A549 (cell line): Measurements from ENCODE around the gene NSMCE3.

ENCODE experiments used
- EP300 ChIP-seq, 2 experiments: fragments of >200 bp; sonication (Bioruptor Twin); formaldehyde crosslinking; IDR thresholded peaks; 2 replicates in 1 of 2; 3 replicates in 1 of 2; pipeline ENCODE4 v1.6.1; 2016 to 2017
- JUN ChIP-seq, 2 experiments: fragments of >200 bp; sonication (Bioruptor Twin); formaldehyde crosslinking; IDR thresholded peaks; 2 replicates in 1 of 2; 3 replicates in 1 of 2; pipeline ENCODE4 v1.6.1; 2016 to 2017
- POLR2A ChIP-seq: IDR thresholded peaks from 2 replicates; pipeline ENCODE4 v1.6.1; 2012; ENCODE audit warnings: mild to moderate bottlenecking, low read length
- RAD21 ChIP-seq, 2 experiments: fragments of >200 bp in 1 of 2; sonication (Bioruptor Twin) in 1 of 2; formaldehyde crosslinking in 1 of 2; IDR thresholded peaks in 1 of 2; conservative IDR thresholded peaks in 1 of 2; 2 replicates in 1 of 2; 3 replicates in 1 of 2; pipeline ENCODE4 v1.6.1; 2012 to 2018; ENCODE audit warnings: inconsistent platforms in 1 of 2
- SMC3 ChIP-seq: fragments of >200 bp; sonication (Bioruptor Twin); formaldehyde crosslinking; IDR thresholded peaks from 3 replicates; pipeline ENCODE4 v1.6.1; 2018; ENCODE audit warnings: inconsistent platforms
- TFCP2L1 ChIP-seq: fragments of 250-450 bp; sonication (Bioruptor Pico); IDR thresholded peaks from 2 replicates; pipeline ENCODE4 v1.5.0; 2021; ENCODE audit warnings: mild to moderate bottlenecking
- TF ChIP-seq, protein P1 (sequence below): fragments of >200 bp; sonication (Bioruptor Twin); formaldehyde crosslinking; IDR thresholded peaks from 3 replicates; pipeline ENCODE4 v1.5.1; 2016
- TF ChIP-seq, protein P2 (sequence below): fragments of 250-450 bp; sonication (Bioruptor Pico); IDR thresholded peaks from 2 replicates; pipeline ENCODE4 v1.5.0; 2021; ENCODE audit warnings: mild to moderate bottlenecking, moderate library complexity, borderline replicate concordance
- TF ChIP-seq, protein P3 (sequence below): fragments of 200-600 bp; sonication (generic); IDR thresholded peaks from 2 replicates; pipeline ENCODE4 v1.6.1; 2016; ENCODE audit warnings: antibody characterized with exemption, mild to moderate bottlenecking, moderate library complexity

DNA sequence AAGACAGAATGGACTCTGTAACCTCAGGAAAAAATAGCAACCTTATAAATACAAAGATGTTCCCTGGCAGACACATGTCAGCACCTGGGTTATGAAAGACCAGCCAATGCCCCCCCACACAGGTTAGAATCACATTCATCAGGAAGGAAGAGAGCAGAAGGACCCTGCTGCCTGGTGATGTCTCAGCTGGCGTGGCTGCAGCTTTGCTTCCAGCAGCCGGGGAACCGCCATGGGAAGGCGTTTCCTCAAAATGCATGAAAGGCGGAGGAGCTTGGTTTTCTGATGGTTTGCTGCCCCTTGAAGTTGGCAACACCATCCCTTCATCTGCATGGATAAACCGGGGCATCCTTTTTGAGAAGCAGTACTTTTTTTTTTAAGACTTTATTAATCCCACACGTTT lies 10.9 kb upstream of the NSMCE3 start:
- TF ChIP-seq, protein P1, sequence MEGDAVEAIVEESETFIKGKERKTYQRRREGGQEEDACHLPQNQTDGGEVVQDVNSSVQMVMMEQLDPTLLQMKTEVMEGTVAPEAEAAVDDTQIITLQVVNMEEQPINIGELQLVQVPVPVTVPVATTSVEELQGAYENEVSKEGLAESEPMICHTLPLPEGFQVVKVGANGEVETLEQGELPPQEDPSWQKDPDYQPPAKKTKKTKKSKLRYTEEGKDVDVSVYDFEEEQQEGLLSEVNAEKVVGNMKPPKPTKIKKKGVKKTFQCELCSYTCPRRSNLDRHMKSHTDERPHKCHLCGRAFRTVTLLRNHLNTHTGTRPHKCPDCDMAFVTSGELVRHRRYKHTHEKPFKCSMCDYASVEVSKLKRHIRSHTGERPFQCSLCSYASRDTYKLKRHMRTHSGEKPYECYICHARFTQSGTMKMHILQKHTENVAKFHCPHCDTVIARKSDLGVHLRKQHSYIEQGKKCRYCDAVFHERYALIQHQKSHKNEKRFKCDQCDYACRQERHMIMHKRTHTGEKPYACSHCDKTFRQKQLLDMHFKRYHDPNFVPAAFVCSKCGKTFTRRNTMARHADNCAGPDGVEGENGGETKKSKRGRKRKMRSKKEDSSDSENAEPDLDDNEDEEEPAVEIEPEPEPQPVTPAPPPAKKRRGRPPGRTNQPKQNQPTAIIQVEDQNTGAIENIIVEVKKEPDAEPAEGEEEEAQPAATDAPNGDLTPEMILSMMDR, result no peak
- TF ChIP-seq JUN (IDR thresholded peaks at IDR 0.05) (no peak), POLR2A (no peak), TFCP2L1 (CRISPR knock-in tag) (no peak), RAD21 (conservative IDR thresholded peaks at IDR 0.05 in 1 of 2, IDR thresholded peaks at IDR 0.05 in 1 of 2) (no peak), SMC3 (no peak), EP300 (IDR thresholded peaks at IDR 0.05) (no peak)
- TF ChIP-seq, protein P2, sequence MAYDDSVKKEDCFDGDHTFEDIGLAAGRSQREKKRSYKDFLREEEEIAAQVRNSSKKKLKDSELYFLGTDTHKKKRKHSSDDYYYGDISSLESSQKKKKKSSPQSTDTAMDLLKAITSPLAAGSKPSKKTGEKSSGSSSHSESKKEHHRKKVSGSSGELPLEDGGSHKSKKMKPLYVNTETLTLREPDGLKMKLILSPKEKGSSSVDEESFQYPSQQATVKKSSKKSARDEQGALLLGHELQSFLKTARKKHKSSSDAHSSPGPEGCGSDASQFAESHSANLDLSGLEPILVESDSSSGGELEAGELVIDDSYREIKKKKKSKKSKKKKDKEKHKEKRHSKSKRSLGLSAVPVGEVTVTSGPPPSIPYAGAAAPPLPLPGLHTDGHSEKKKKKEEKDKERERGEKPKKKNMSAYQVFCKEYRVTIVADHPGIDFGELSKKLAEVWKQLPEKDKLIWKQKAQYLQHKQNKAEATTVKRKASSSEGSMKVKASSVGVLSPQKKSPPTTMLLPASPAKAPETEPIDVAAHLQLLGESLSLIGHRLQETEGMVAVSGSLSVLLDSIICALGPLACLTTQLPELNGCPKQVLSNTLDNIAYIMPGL (CRISPR knock-in tag), result no peak
- TF ChIP-seq, protein P3, sequence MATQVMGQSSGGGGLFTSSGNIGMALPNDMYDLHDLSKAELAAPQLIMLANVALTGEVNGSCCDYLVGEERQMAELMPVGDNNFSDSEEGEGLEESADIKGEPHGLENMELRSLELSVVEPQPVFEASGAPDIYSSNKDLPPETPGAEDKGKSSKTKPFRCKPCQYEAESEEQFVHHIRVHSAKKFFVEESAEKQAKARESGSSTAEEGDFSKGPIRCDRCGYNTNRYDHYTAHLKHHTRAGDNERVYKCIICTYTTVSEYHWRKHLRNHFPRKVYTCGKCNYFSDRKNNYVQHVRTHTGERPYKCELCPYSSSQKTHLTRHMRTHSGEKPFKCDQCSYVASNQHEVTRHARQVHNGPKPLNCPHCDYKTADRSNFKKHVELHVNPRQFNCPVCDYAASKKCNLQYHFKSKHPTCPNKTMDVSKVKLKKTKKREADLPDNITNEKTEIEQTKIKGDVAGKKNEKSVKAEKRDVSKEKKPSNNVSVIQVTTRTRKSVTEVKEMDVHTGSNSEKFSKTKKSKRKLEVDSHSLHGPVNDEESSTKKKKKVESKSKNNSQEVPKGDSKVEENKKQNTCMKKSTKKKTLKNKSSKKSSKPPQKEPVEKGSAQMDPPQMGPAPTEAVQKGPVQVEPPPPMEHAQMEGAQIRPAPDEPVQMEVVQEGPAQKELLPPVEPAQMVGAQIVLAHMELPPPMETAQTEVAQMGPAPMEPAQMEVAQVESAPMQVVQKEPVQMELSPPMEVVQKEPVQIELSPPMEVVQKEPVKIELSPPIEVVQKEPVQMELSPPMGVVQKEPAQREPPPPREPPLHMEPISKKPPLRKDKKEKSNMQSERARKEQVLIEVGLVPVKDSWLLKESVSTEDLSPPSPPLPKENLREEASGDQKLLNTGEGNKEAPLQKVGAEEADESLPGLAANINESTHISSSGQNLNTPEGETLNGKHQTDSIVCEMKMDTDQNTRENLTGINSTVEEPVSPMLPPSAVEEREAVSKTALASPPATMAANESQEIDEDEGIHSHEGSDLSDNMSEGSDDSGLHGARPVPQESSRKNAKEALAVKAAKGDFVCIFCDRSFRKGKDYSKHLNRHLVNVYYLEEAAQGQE, result no peak
